A549 (cell line): Measurements from ENCODE around the gene CDIPT. TPM values are rescaled to one million over a fixed set of nuclear protein-coding genes. Genes with fewer than 3 reads are reported as not detected.

Experiments
- ATAC-seq, 2 experiments: fragments of 200-7000 bp in 1 of 2; fragments of >200 bp in 1 of 2; cut with Nextera tagmentation in 1 of 2; cut with Tn5 transposase in 1 of 2; 3 replicates each; pipeline versions ENCODE4 v1.8.0 to v1.9.1; 2018 to 2020; ENCODE audit warnings: mild to moderate bottlenecking in 1 of 2, moderate library complexity in 1 of 2
- CTCF ChIA-PET: fragments of 300-600 bp; sonication (Branson Sonifier 250); formaldehyde crosslinking; extraction: SDS; loops from one replicate; lab custom pipeline; 2021; ENCODE audit warnings: antibody characterized with exemption, inconsistent platforms; lab: Yijun Ruan, JAX
- POLR2A ChIA-PET: fragments of 350-600 bp; formaldehyde crosslinking; extraction: SDS; loops from one replicate; lab custom pipeline; 2021; ENCODE audit warnings: antibody characterized with exemption, inconsistent platforms; lab: Yijun Ruan, JAX
- DNase-seq, 2 experiments: peaks; one replicate each; pipeline versions ENCODE4 v3.0.0 to v3.0.0-alpha.2; 2011 to 2016; ENCODE audit warnings: low read depth in 1 of 2, low spot score in 1 of 2
- FAIRE-seq: peaks from 2 replicates; lab custom pipeline; 2011; peaks lifted over from hg19 to GRCh38; lab: Jason Lieb, UNC
- H3K27ac ChIP-seq, 2 experiments: fragments of >200 bp; sonication (Bioruptor Twin); formaldehyde crosslinking; 3 replicates each; pipeline ENCODE4 v1.5.1; 2016 to 2017
- H3K4me1 ChIP-seq: fragments of >200 bp; sonication (Bioruptor Twin); formaldehyde crosslinking; 3 replicates; pipeline ENCODE4 v1.6.1; 2016
- H3K4me2 ChIP-seq: fragments of >200 bp; sonication (Bioruptor Twin); formaldehyde crosslinking; 3 replicates; pipeline ENCODE4 v1.6.1; 2016
- H3K4me3 ChIP-seq: fragments of >200 bp; sonication (Bioruptor Twin); formaldehyde crosslinking; 3 replicates; pipeline ENCODE4 v1.5.1; 2016
- H3K9me3 ChIP-seq: fragments of >200 bp; sonication (Bioruptor Twin); formaldehyde crosslinking; 3 replicates; pipeline ENCODE4 v1.6.1; 2016
- CBX8 ChIP-seq: fragments of 200-600 bp; sonication (generic); IDR thresholded peaks from 2 replicates; pipeline ENCODE4 v1.6.1; 2016
- CHD4 ChIP-seq: fragments of 200-600 bp; sonication (generic); IDR thresholded peaks from 2 replicates; pipeline ENCODE4 v1.6.1; 2016; ENCODE audit warnings: antibody characterized with exemption, mild to moderate bottlenecking, borderline replicate concordance
- CTCF ChIP-seq: fragments of >200 bp; sonication (Bioruptor Twin); formaldehyde crosslinking; IDR thresholded peaks from 3 replicates; pipeline ENCODE4 v1.5.1; 2016
- ELK1 ChIP-seq: fragments of 150-350 bp; IDR thresholded peaks from 2 replicates; pipeline ENCODE4 v1.6.1; 2014; ENCODE audit warnings: low read depth, mild to moderate bottlenecking, low read length
- EP300 ChIP-seq, 2 experiments: fragments of >200 bp; sonication (Bioruptor Twin); formaldehyde crosslinking; IDR thresholded peaks; 2 replicates in 1 of 2; 3 replicates in 1 of 2; pipeline ENCODE4 v1.6.1; 2016 to 2017
- FOSL2 ChIP-seq, 2 experiments: fragments of 450-650 bp in 1 of 2; fragments of >200 bp in 1 of 2; sonication (Bioruptor Twin) in 1 of 2; formaldehyde crosslinking; IDR thresholded peaks; 2 replicates each; pipeline versions ENCODE4 v1.5.0 to v1.6.1; 2016 to 2020; ENCODE audit warnings: mild to moderate bottlenecking in 1 of 2, moderate library complexity in 1 of 2
- FOXS1 ChIP-seq: fragments of 250-450 bp; sonication (Bioruptor Pico); IDR thresholded peaks from 2 replicates; pipeline ENCODE4 v1.5.0; 2020; ENCODE audit warnings: mild to moderate bottlenecking, moderate library complexity
- HES2 ChIP-seq: fragments of >200 bp; sonication (Bioruptor Twin); formaldehyde crosslinking; IDR thresholded peaks from 2 replicates; pipeline ENCODE4 v1.6.1; 2016
- HOXA7 ChIP-seq: fragments of 250-450 bp; sonication (Bioruptor Pico); IDR thresholded peaks from 2 replicates; pipeline ENCODE4 v1.5.0; 2020; ENCODE audit warnings: mild to moderate bottlenecking, moderate library complexity
- HOXB13 ChIP-seq: fragments of 250-450 bp; sonication (Bioruptor Pico); IDR thresholded peaks from 2 replicates; pipeline ENCODE4 v1.5.0; 2020; ENCODE audit warnings: low read depth, mild to moderate bottlenecking, moderate library complexity
- JUNB ChIP-seq: fragments of >200 bp; sonication (Bioruptor Twin); formaldehyde crosslinking; IDR thresholded peaks from 2 replicates; pipeline ENCODE4 v1.6.1; 2016
- MAFK ChIP-seq: fragments of 450-650 bp; IDR thresholded peaks from 2 replicates; pipeline ENCODE4 v1.6.1; 2014; ENCODE audit not compliant: partially characterized antibody
- MAZ ChIP-seq: fragments of 150-350 bp; IDR thresholded peaks from 2 replicates; pipeline ENCODE4 v1.6.1; 2014; ENCODE audit warnings: antibody characterized with exemption, low read depth, low read length, borderline replicate concordance
- MYC ChIP-seq: IDR thresholded peaks from 2 replicates; pipeline ENCODE4 v1.6.1; 2012; ENCODE audit warnings: mild to moderate bottlenecking, inconsistent platforms, low read length, improper control_type of control experiment, borderline replicate concordance
- NFE2L2 ChIP-seq: fragments of 150-350 bp; conservative IDR thresholded peaks from 2 replicates; pipeline ENCODE4 v1.6.1; 2014; ENCODE audit warnings: low read length
- NR3C1 ChIP-seq: fragments of >200 bp; sonication (Bioruptor Twin); formaldehyde crosslinking; IDR thresholded peaks from 3 replicates; pipeline ENCODE4 v1.6.1; 2017
- PHF8 ChIP-seq: fragments of 200-600 bp; sonication (generic); IDR thresholded peaks from 2 replicates; pipeline ENCODE4 v1.6.1; 2016; ENCODE audit warnings: low read depth, mild to moderate bottlenecking, antibody characterized with exemption, moderate library complexity, borderline replicate concordance
- POLR2AphosphoS2 ChIP-seq: conservative IDR thresholded peaks from 2 replicates; pipeline ENCODE4 v1.6.1; 2012; ENCODE audit warnings: low read length, improper control_type of control experiment, inconsistent platforms
- RCOR1 ChIP-seq: fragments of 150-350 bp; IDR thresholded peaks from 2 replicates; pipeline ENCODE4 v1.6.1; 2014; ENCODE audit warnings: antibody characterized with exemption, low read length, low read depth
- SREBF2 ChIP-seq: fragments of 450-650 bp; IDR thresholded peaks from 2 replicates; pipeline ENCODE4 v1.6.1; 2014; ENCODE audit warnings: mild to moderate bottlenecking, moderate library complexity
- TFCP2L1 ChIP-seq: fragments of 250-450 bp; sonication (Bioruptor Pico); IDR thresholded peaks from 2 replicates; pipeline ENCODE4 v1.5.0; 2021; ENCODE audit warnings: mild to moderate bottlenecking
- ZC3H11A ChIP-seq: fragments of 450-650 bp; IDR thresholded peaks from 2 replicates; pipeline ENCODE4 v1.6.1; 2014; ENCODE audit warnings: antibody characterized with exemption, mild to moderate bottlenecking
- ZFP36 ChIP-seq: fragments of 450-650 bp; IDR thresholded peaks from 2 replicates; pipeline ENCODE4 v1.6.1; 2014; ENCODE audit warnings: borderline replicate concordance; ENCODE audit not compliant: partially characterized antibody
- ZNF302 ChIP-seq: fragments of 250-450 bp; sonication (Bioruptor Pico); IDR thresholded peaks from 2 replicates; pipeline ENCODE4 v1.9.0; 2021; ENCODE audit warnings: inconsistent platforms, mild to moderate bottlenecking, moderate library complexity
- ZSCAN20 ChIP-seq: fragments of 250-450 bp; sonication (Bioruptor Pico); IDR thresholded peaks from 2 replicates; pipeline ENCODE4 v1.8.0; 2022; ENCODE audit warnings: mild to moderate bottlenecking, moderate library complexity
- whole genome bisulfite sequencing: methylation state at CpG from one replicate; pipeline ENCODE4 v1.1.6; 2017; ENCODE audit errors: missing lambda C conversion rate; 5-methylcytosine and 5-hydroxymethylcytosine counted together
- polyA plus RNA-seq, 4 experiments: library from polyadenylated mRNA; depleted of rRNA in 3 of 4; stranded (reverse); fragments of >200 nt; fragmentation: RNase III in 1 of 4; extraction: RNeasy Plus Mini Kit Qiagen cat#74134 plus additional on column Dnase treatment in 1 of 4; gene quantifications; 2 replicates in 3 of 4; 3 replicates in 1 of 4; pipeline ENCODE4 v1.2.3, GENCODE V29; 2011 to 2017

CDIPT gene
- polyA plus RNA-seq, 2 of the 4 experiments (the other 2 are of a cell fraction) = 64.0 to 72.1 TPM

GRCh38 chr16:29896841-29897240 is 33.8 kb upstream of the CDIPT start (continued):
- TF ChIP-seq CTCF = no peak
- TF ChIP-seq MAZ = no peak
- TF ChIP-seq JUNB = no peak
- TF ChIP-seq ZC3H11A = no peak
- TF ChIP-seq HOXB13 = no peak
- no peak for TF ChIP-seq MAFK
- TF ChIP-seq POLR2AphosphoS2 = no peak
- TF ChIP-seq, all 56 proteins: peak for 0

- ChIA-PET CTCF (interaction anchor here (0.9 to 1.1 kb wide), 3 partner anchors 28 to 138 kb away, joined by 3 to 9 read pairs (median 4); no protein-coding TSS in a partner anchor), POLR2A (no interaction called here)
- Histone ChIP-seq H3K27ac (no peak overlapping the region), H3K4me2 (no peak overlapping the region), H3K9me3 (no peaks in the 10 kb centered on the region), H3K4me3 (no peak overlapping the region), H3K4me1 (peaks cover 4% of the 10 kb centered on the region; the same call in 1 of the 3 replicates)
- ATAC-seq (no peak), DNase-seq (no peak), FAIRE-seq (no peak)
- 72% methylated on average over 4 of the region's 4 CpGs for WGBS
- TF ChIP-seq FOXS1 (CRISPR knock-in tag) = no peak
- TF ChIP-seq SREBF2 = no peak
- TF ChIP-seq HES2 = no peak
- TF ChIP-seq HOXA7 (CRISPR knock-in tag) = no peak
- TF ChIP-seq MYC = no peak
- no peak for TF ChIP-seq RCOR1
- TF ChIP-seq, all 56 proteins: peak for 0
These were observed 31.3 kb upstream of the CDIPT start for GRCh38 chr16:29894352-29894751.

GRCh38 chr16:29893553-29893952 is 30.5 kb upstream of the CDIPT start:
- CTCF ChIA-PET = interaction anchor here (0.9 kb wide), 1 partner anchor 112 kb away, joined by 9 read pairs; no protein-coding TSS in a partner anchor
- no peak for FAIRE-seq
- WGBS = 84% methylated on average over 3 of the region's 3 CpGs

GRCh38 chr16:29892458-29892813 is 29.4 kb upstream of the CDIPT start:
- 71% methylated on average over 6 of the region's 6 CpGs for WGBS
- ChIA-PET CTCF (interaction anchor here (1.2 kb wide), 1 partner anchor 8 kb away, joined by 3 read pairs; the partner anchor contains the start of gene ASPHD1), POLR2A (no interaction called here)
- no peaks in the 10 kb centered on the region for H3K9me3 ChIP-seq
- DNase-seq = no peak
- TF ChIP-seq EP300 (IDR thresholded peaks at IDR 0.05) = no peak
- TF ChIP-seq NR3C1 = no peak
- TF ChIP-seq TFCP2L1 (CRISPR knock-in tag) = no peak
- TF ChIP-seq NFE2L2 = no peak
- no peak for TF ChIP-seq ZFP36
- TF ChIP-seq CBX8 = no peak
- TF ChIP-seq MAFK = no peak
- no peak for TF ChIP-seq HOXA7 (CRISPR knock-in tag)
- TF ChIP-seq PHF8 = no peak
- no peak for TF ChIP-seq MAZ
- no peak for TF ChIP-seq CHD4
- no peak for TF ChIP-seq ELK1
- TF ChIP-seq MYC = no peak
- no peak for TF ChIP-seq CTCF
- no peak for TF ChIP-seq RCOR1
- no peak overlapping the region for H3K4me3 ChIP-seq
- no peak for FAIRE-seq
- H3K4me1 ChIP-seq = no peaks in the 10 kb centered on the region
- no peak overlapping the region for H3K4me2 ChIP-seq
- ATAC-seq = peak in 1 of 2 experiments; percentile 19; a peak in 1 of 6 replicates
- H3K27ac ChIP-seq = no peak overlapping the region

More at GRCh38 chr16:29893553-29893952, 30.5 kb upstream of the CDIPT start:
- ATAC-seq = no peak
- no peaks in the 10 kb centered on the region for H3K9me3 ChIP-seq
- TF ChIP-seq FOSL2 (IDR thresholded peaks at IDR 0.05) = no peak
- TF ChIP-seq FOSL2 (CRISPR knock-in tag; IDR thresholded peaks at IDR 0.05) = no peak
- TF ChIP-seq JUNB = no peak
- TF ChIP-seq ZNF302 (CRISPR knock-in tag) = no peak
- no peak for TF ChIP-seq ZSCAN20
- TF ChIP-seq, all 56 proteins: peak for 0
- POLR2A ChIA-PET = no interaction called here
- no peak overlapping the region for H3K4me3 ChIP-seq
- DNase-seq = no peak
- peaks cover under 1% of the 10 kb centered on the region; the same call in 1 of the 3 replicates for H3K4me1 ChIP-seq
- H3K4me2 ChIP-seq = no peak overlapping the region
- H3K27ac ChIP-seq = no peak overlapping the region
